ENCODE measurements around the gene VWA8. TPM values are rescaled to one million over a fixed set of nuclear protein-coding genes. Genes with fewer than 3 reads are reported as not detected.
A peak's percentile ranks its signal among the peaks of the same experiment; 100 is the strongest.

VWA8 gene
- total and polyA plus RNA-seq, 2 of the 13 experiments (the other 11 are each of a cell fraction or from before 2014, with no cell fraction given), result 9.1 to 17.3 TPM

- H3K79me2 ChIP-seq (ENCODE audit: insufficient read depth, low read length), result no peaks in the 10 kb centered on the region
- H3K27ac ChIP-seq (ENCODE audit: extremely low read length, insufficient read depth, low read length), result no peak overlapping the region
- no peak overlapping the region for H3K9ac ChIP-seq (ENCODE audit: insufficient read depth, low read depth, low read length)
- no peaks in the 10 kb centered on the region for H3K9me3 ChIP-seq (ENCODE audit: low read length)
- CTCF ChIA-PET (ENCODE audit: low intra/inter-chr PET ratio, low total read pairs), result no interaction called here
- FAIRE-seq (no peak), ATAC-seq (no peak), DNase-seq (ENCODE audit: low spot score) (no peak)
- POLR2A ChIA-PET, result no interaction called here
- no peak overlapping the region for H3K4me2 ChIP-seq (ENCODE audit: low read depth, low read length)
- H4K20me1 ChIP-seq (ENCODE audit: insufficient read depth, low read length), result no peaks in the 10 kb centered on the region
- intact Hi-C loops (cut with micrococcal nuclease; ENCODE audit: unreplicated experiment), result no loop called here
- no peaks in the 10 kb centered on the region; the same call in 1 of the 2 replicates for H3K4me1 ChIP-seq (ENCODE audit: insufficient read depth, low read length)
- H3K27me3 ChIP-seq (ENCODE audit: control insufficient read depth in 1 of 2, insufficient read depth in 2 of 2, low read length in 2 of 2), result no peaks in the 10 kb centered on the region; a peak in 1 of 5 replicates
- H2AFZ ChIP-seq (ENCODE audit: low read length), result no peak overlapping the region
- no peak overlapping the region for H3K4me3 ChIP-seq (replicated peaks in 1 of 3; ENCODE audit: insufficient read depth in 1 of 3, low read depth in 2 of 3, low read length in 3 of 3)
- TF ChIP-seq NCOR1 (IDR thresholded peaks at IDR 0.05; ENCODE audit: borderline replicate concordance, low read length), result no peak
- BruUV-seq (replicated peaks), result no TSS peak
- WGBS (ENCODE audit: low lambda C conversion rate), result 5% methylated on average over 1 of the region's 1 CpG
- no peaks in the 10 kb centered on the region for H3K36me3 ChIP-seq (replicated peaks in 1 of 2; ENCODE audit: control insufficient read depth in 1 of 2, insufficient read depth in 2 of 2, low read length in 2 of 2)
- in situ Hi-C loops (cut with HindIII; ENCODE audit: extremely low pct_ligation_motif_present, low pct_unique_long_range_greater_than_20kb), result no loop called here
These were observed 36.5 kb upstream of the VWA8 start for GRCh38 chr13:41997396-41997795.

DNA sequence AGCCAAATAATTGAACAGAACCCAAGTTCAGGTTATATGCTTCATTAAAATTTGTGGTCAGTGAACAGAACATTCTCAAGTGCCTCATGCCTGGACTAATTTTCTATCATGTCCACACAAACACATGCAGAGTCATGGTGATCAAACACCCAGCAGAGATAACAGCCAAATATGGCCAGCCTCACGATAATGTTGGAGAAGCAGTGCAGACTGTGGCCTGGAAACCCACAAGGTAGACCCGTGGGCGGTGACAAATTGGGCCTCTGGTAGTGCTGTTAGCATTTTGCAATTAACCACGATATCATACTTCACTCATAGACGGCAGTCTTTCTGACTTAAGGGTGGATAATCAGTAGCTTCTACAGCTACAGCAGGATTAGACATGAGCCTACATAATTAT, 35.0 kb upstream of the VWA8 start:
- H3K27me3 ChIP-seq (ENCODE audit: control insufficient read depth in 1 of 2, insufficient read depth in 2 of 2, low read length in 2 of 2), result no peaks in the 10 kb centered on the region
- H3K4me2 ChIP-seq (ENCODE audit: low read depth, low read length), result no peak overlapping the region
- intact Hi-C loops (cut with micrococcal nuclease; ENCODE audit: unreplicated experiment), result no loop called here
- ChIA-PET CTCF (ENCODE audit: low intra/inter-chr PET ratio, low total read pairs) (no interaction called here), POLR2A (no interaction called here)
- H3K36me3 ChIP-seq (replicated peaks in 1 of 2; ENCODE audit: control insufficient read depth in 1 of 2, insufficient read depth in 2 of 2, low read length in 2 of 2), result no peaks in the 10 kb centered on the region
- TF ChIP-seq KAT7 (CRISPR knock-in tag; IDR thresholded peaks at IDR 0.05; ENCODE audit: borderline replicate concordance) (no peak), SRF (IDR thresholded peaks at IDR 0.05; ENCODE audit: low read depth, low read length) (peak; percentile 19; the same call in 1 of the 2 replicates)
- WGBS (ENCODE audit: low lambda C conversion rate), result 0% methylated on average over 2 of the region's 5 CpGs
- H3K4me3 ChIP-seq (replicated peaks in 1 of 3; ENCODE audit: insufficient read depth in 1 of 3, low read depth in 2 of 3, low read length in 3 of 3), result no peak overlapping the region
- ATAC-seq (no peak), DNase-seq (ENCODE audit: low spot score) (peak; percentile 4), FAIRE-seq (no peak)
- H3K27ac ChIP-seq (ENCODE audit: extremely low read length, insufficient read depth, low read length), result no peak overlapping the region
- peaks cover 10% of the 10 kb centered on the region; the same call in 1 of the 2 replicates for H3K4me1 ChIP-seq (ENCODE audit: insufficient read depth, low read length)
- H3K9ac ChIP-seq (ENCODE audit: insufficient read depth, low read depth, low read length), result no peak overlapping the region
- in situ Hi-C loops (cut with HindIII; ENCODE audit: extremely low pct_ligation_motif_present, low pct_unique_long_range_greater_than_20kb), result no loop called here
- H2AFZ ChIP-seq (ENCODE audit: low read length), result no peak overlapping the region
- H3K79me2 ChIP-seq (ENCODE audit: insufficient read depth, low read length), result no peaks in the 10 kb centered on the region
- no peaks in the 10 kb centered on the region for H4K20me1 ChIP-seq (ENCODE audit: insufficient read depth, low read length)
- no TSS peak for BruUV-seq (replicated peaks)
- no peaks in the 10 kb centered on the region for H3K9me3 ChIP-seq (ENCODE audit: low read length)
